Stomach (tissue), 9 donors: ENCODE measurements around the gene KCNK1. TPM values are rescaled to one million over a fixed set of nuclear protein-coding genes. Genes with fewer than 3 reads are reported as not detected.
"Not testable (repeated sequence)": the region's sequence is repeated elsewhere in the genome, so short reads cannot be mapped to it uniquely, and the experiment has no call there.

ENCODE experiments used
- DNase-seq, 2 donors: peaks; one replicate each; pipeline versions ENCODE4 v3.0.0 to v3.0.0-alpha.2; 2013 to 2019
- H3K27ac ChIP-seq, 5 donors: fragments of 200-600 bp in 4 of 5; sonication (generic) in 4 of 5; one replicate each; pipeline ENCODE4 v1.5.1; 2013 to 2019; ENCODE audit warnings: mild to moderate bottlenecking in 1 of 5, moderate library complexity in 1 of 5
- H3K27me3 ChIP-seq, 3 donors: fragments of 200-600 bp; sonication (generic); one replicate each; pipeline ENCODE4 v1.5.1; 2017 to 2019; ENCODE audit warnings: mixed run types in 1 of 3
- H3K36me3 ChIP-seq, 4 donors: fragments of 200-600 bp; sonication (generic); 1 replicate in 3 of 4; 2 replicates in 1 of 4; pipeline ENCODE4 v1.5.1; 2016 to 2019
- H3K4me1 ChIP-seq, 4 donors: fragments of 200-600 bp; sonication (generic); one replicate each; pipeline ENCODE4 v1.5.1; 2016 to 2019
- H3K4me3 ChIP-seq, 4 donors: fragments of 200-600 bp; sonication (generic) in 3 of 4; one replicate each; pipeline ENCODE4 v1.5.1; 2016 to 2019; ENCODE audit warnings: mild to moderate bottlenecking in 1 of 4
- H3K9me3 ChIP-seq, 4 donors: fragments of 200-600 bp; sonication (generic); one replicate each; pipeline ENCODE4 v1.5.1; 2016 to 2019
- CTCF ChIP-seq, 7 experiments: fragments of 450-650 bp in 4 of 7; fragments of 200-600 bp in 3 of 7; sonication (generic) in 3 of 7; IDR thresholded peaks; one replicate each; pipeline ENCODE4 v1.5.1; 2016 to 2019; ENCODE audit warnings: antibody characterized with exemption in 7 of 7, control low read depth in 2 of 7, mild to moderate bottlenecking in 1 of 7
- EP300 ChIP-seq: sonication (generic); formaldehyde crosslinking; IDR thresholded peaks from one replicate; pipeline ENCODE4 v1.6.1; 2017; ENCODE audit warnings: antibody characterized with exemption
- POLR2A ChIP-seq, 4 donors: fragments of 450-650 bp; IDR thresholded peaks; one replicate each; pipeline ENCODE4 v1.6.1; 2016; ENCODE audit warnings: antibody characterized with exemption in 4 of 4, control low read depth in 2 of 4, mild to moderate bottlenecking in 1 of 4, moderate library complexity in 1 of 4
- POLR2AphosphoS5 ChIP-seq, 3 donors: sonication (generic); formaldehyde crosslinking; IDR thresholded peaks; one replicate each; pipeline ENCODE4 v1.6.1; 2016; ENCODE audit warnings: antibody characterized with exemption in 3 of 3
- WGBS, 5 donors: extraction: QIAGEN DNeasy Blood & Tissue Kit in 3 of 5; methylation state at CpG; one replicate each; pipeline versions ENCODE4 v1.1.5 to v1.1.7; 2013 to 2018; 5-methylcytosine and 5-hydroxymethylcytosine counted together
- intact Hi-C: fragments of 100-400 bp; cut with DNase I; formaldehyde crosslinking; loops from one replicate; pipeline ENCODE4 v1.15.1; 2023; ENCODE audit warnings: low total_unique reads
- polyA plus RNA-seq, 3 donors: library from polyadenylated mRNA; stranded (reverse); fragments of 200-250 nt; gene quantifications; one replicate each; pipeline ENCODE4 v1.2.3, GENCODE V29; 2013
- total RNA-seq, 5 donors: library from RNA; depleted of rRNA; stranded (reverse); fragments of >200 nt; gene quantifications; one replicate each; pipeline versions ENCODE4 v1.1.0 to v1.2.3, GENCODE V29; 2014 to 2016
- donor health status: healthy with polysubstance abuse.
- donor health status: Bipolar disorder and iron deficiency.
- donor health status: healthy.

KCNK1 gene
- total and polyA plus RNA-seq, 8 donors: 4.1 to 52.5 (median 9.5) TPM

DNA sequence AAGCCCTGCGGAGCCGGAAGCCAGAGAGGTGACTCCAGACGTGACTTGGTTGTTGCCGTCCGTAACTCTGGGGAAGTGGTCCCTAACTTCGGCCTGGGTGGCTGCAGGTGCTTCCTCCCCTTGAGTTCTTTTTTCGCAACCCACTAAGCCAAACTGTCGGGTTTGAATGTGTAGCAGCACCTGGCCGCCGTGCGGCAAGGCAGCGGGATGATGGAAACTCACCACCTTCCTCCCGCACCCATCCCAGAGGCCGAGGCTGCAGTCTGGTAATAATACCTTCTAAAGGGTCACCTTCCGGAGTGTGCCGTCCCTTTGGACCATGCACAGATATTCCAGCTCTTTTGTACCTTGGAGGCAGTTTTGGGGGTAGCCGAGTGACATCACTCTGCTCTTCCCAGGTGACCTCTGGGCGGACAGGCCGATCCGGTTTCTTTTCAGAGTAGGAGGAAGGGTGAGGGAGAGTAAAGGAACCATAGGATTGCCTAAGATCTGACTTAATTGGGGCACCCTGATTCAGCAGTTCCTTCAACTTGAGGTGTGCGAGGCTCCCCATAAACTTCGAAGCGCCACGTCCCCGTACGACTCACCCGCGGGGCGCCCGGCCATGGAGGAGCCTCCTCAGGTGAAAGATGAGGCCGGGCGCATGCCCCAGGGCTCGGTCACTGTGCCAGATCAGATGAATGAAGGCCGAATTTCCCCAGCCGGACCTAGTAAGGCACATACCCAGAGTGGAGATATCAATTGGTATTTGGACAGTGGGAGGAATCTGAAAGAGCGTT, 1.0 kb downstream of the KCNK1 start:
- peak overlapping the region; percentile 84 to 93 (median 90) for H3K27ac ChIP-seq
- peaks cover 5 to 21% (median 11%) of the 10 kb centered on the region in 4 donors for H3K4me1 ChIP-seq
- DNase-seq: peak; percentile 37 to 42
- H3K27me3 ChIP-seq: peaks cover 0 to 40% (median 0%) of the 10 kb centered on the region in 3 donors
- peak overlapping the region; percentile 55 to 61 (median 56) for H3K4me3 ChIP-seq
- TF ChIP-seq POLR2AphosphoS5 (IDR thresholded peaks at IDR 0.05) (no peak), EP300 (no peak), POLR2A (IDR thresholded peaks at IDR 0.05) (no peak), CTCF (IDR thresholded peaks at IDR 0.05) (no peak)
- H3K9me3 ChIP-seq: no peaks in the 10 kb centered on the region
- no peaks in the 10 kb centered on the region for H3K36me3 ChIP-seq
- intact Hi-C loops: no loop called here
- WGBS, 5 donors: 8 to 19% (median 9%) methylated on average over 28 to 36 of the region's 36 CpGs

- H3K4me3 ChIP-seq: peak overlapping the region; percentile 55 to 61 (median 56)
- H3K9me3 ChIP-seq: no peaks in the 10 kb centered on the region
- peak overlapping the region in 4 of 5 donors; percentile 84 to 91 (median 88) for H3K27ac ChIP-seq
- peaks cover 5 to 21% (median 11%) of the 10 kb centered on the region in 4 donors for H3K4me1 ChIP-seq
- 29 to 55% (median 37%) methylated on average over 3 of the region's 3 CpGs for WGBS, 5 donors
- no peak for TF ChIP-seq CTCF (IDR thresholded peaks at IDR 0.05)
- no peak for TF ChIP-seq POLR2A (IDR thresholded peaks at IDR 0.05)
- TF ChIP-seq POLR2AphosphoS5 (IDR thresholded peaks at IDR 0.05): no peak
- TF ChIP-seq EP300: no peak
- no peaks in the 10 kb centered on the region for H3K36me3 ChIP-seq
- intact Hi-C loops: no loop called here
- peaks cover 0 to 40% (median 0%) of the 10 kb centered on the region in 3 donors for H3K27me3 ChIP-seq
- no peak for DNase-seq
These were observed 1.7 kb downstream of the KCNK1 start for GRCh38 chr1:233615571-233615970.

DNA sequence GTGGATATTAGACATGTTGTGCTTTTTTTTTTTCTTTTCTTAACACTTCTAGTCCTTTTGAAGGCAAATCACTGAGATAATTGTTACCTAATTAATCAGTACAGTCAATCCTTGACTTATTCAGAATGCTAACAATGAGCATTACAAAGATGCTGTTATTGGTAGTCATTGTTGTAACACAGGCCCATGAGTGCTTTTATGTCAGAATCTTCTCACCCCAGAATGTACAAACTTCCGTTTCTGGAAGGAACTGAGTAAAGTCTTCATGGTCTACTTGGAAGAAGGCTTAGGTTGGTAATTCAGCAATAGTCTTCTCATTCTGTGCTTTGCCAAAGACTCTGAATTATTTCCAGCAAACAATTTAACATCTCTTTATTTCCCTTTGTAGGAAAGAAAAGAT, 3.1 kb downstream of the KCNK1 start:
- no peak overlapping the region for H3K4me3 ChIP-seq
- DNase-seq: no peak
- H3K27me3 ChIP-seq: peaks cover 0 to 30% (median 0%) of the 10 kb centered on the region in 3 donors
- H3K27ac ChIP-seq: no peak overlapping the region
- WGBS, 5 donors: 67 to 76% (median 68%) methylated on average over 1 of the region's 1 CpG
- no peaks in the 10 kb centered on the region for H3K36me3 ChIP-seq
- H3K9me3 ChIP-seq: no peaks in the 10 kb centered on the region
- H3K4me1 ChIP-seq: peaks cover 5 to 21% (median 11%) of the 10 kb centered on the region in 4 donors
- intact Hi-C loops: no loop called here
- TF ChIP-seq POLR2AphosphoS5 (IDR thresholded peaks at IDR 0.05) (no peak), EP300 (no peak), POLR2A (IDR thresholded peaks at IDR 0.05) (no peak), CTCF (IDR thresholded peaks at IDR 0.05) (no peak)

DNA sequence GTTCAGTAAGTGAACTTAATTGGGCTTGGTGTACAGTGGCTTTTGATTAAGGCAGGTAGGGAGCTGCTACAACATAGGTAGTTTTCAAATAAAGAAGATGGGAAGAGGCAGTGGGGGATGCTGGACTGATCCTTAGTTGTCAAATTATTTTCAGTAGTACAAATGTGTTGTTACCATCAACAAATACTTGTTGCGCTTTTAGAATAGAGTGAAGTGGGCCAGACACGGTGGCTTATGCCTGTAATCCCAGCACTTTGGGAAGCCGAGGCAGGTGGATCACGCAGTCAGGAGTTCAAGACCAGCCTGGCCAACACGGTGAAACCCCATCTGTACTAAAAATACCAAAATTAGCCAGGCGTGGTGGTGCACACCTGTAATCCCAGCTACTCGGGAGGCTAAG, 5.5 kb downstream of the KCNK1 start:
- DNase-seq, H3K36me3 ChIP-seq, intact Hi-C loops, H3K9me3 ChIP-seq, H3K27ac ChIP-seq, H3K4me3 ChIP-seq: not testable (repeated sequence)
- WGBS, 5 donors: 89 to 97% (median 94%) methylated on average over 7 of the region's 7 CpGs
- Histone ChIP-seq H3K27me3 (peaks cover 0 to 12% (median 0%) of the 10 kb centered on the region in 3 donors), H3K4me1 (peaks cover 0 to 16% (median 4%) of the 10 kb centered on the region in 4 donors)

- Histone ChIP-seq H3K4me1 (peaks cover 0 to 11% (median 0%) of the 10 kb centered on the region in 4 donors), H3K4me3 (no peak overlapping the region), H3K27me3 (peaks cover 0 to 5% (median 0%) of the 10 kb centered on the region in 3 donors), H3K9me3 (no peaks in the 10 kb centered on the region), H3K27ac (no peak overlapping the region), H3K36me3 (no peaks in the 10 kb centered on the region)
- intact Hi-C loops: no loop called here
- no peak for DNase-seq
- TF ChIP-seq POLR2AphosphoS5 (IDR thresholded peaks at IDR 0.05): no peak
- no peak for TF ChIP-seq CTCF (IDR thresholded peaks at IDR 0.05)
- no peak for TF ChIP-seq EP300
- no peak for TF ChIP-seq POLR2A (IDR thresholded peaks at IDR 0.05)
- WGBS, 5 donors: 74 to 84% (median 79%) methylated on average over 2 of the region's 2 CpGs
These were observed 6.2 kb downstream of the KCNK1 start for GRCh38 chr1:233620065-233620464.
